HG03103 (cell line): ENCODE data around the gene VWC2L.

Experiments used
- ATAC-seq: cut with Tn5 transposase; IDR thresholded peaks from one replicate; pipeline ENCODE4 v1.9.1; 2021; ENCODE audit warnings: low read depth; ENCODE audit not compliant: unreplicated experiment

Gene VWC2L

DNA sequence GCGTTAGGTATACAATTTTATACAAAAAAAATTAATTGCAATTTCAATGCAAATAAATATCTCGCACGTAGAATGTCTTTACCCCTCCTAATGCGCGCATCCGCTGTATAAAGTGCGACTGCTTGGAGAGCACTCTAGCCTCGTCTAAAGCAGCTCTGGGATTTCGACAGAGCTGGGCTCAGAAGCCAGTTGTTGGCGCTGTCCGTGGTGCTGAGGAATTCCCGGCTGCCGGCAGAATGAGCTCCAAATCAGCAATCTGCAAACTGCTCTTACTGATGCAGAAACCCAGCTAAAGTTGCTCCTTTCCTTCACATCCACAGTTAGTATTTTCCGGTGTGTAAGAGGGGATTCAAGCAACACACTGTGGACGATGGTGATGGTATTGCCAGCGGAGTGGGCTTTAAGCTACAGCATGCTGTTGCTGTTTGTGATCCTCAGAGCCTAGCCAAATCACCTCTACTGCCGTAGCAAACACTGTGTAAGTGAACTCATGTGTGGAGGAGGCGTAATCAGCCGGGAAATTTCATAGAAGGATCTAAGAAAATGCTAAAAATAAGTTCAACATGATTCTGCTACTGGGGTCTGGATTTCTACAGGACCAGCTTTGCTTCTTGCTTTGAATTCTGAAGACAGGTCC, at the start of gene VWC2L:
Gene VWC2L (plus strand): TSS at position 137 of the 637 bp plus-strand sequence. CDS start 3,140 bp downstream, outside the sequence.
- ATAC-seq = peak; percentile 68

GRCh38 chr2:214361116-214361515, 49.7 kb upstream of the VWC2L start:
- no peak for ATAC-seq

- ATAC-seq = no peak
Measured at GRCh38 chr2:214365549-214365948, 45.3 kb upstream of the VWC2L start.

- ATAC-seq = no peak
Measured at GRCh38 chr2:214367171-214367570, 43.7 kb upstream of the VWC2L start.

- ATAC-seq = no peak
Measured at GRCh38 chr2:214376618-214377285, 34.1 kb upstream of the VWC2L start.

DNA sequence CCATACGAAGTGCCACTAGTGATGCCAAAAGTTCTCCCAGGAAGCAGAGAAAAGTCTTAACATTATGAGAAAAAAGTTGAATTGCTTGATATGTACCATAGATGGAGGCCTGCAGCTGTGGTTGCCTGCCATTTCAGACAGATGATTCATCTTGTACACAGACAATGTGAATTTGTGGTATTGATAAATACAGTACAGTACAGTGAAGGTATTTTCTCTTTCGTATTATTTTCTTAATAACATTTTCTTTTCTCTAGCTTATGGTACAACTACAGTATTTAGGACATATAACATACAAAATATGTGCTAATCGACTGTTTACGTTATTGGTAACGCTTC, 33.6 kb upstream of the VWC2L start:
- no peak for ATAC-seq

- ATAC-seq = no peak
Measured at GRCh38 chr2:214378455-214379103, 32.3 kb upstream of the VWC2L start.

DNA sequence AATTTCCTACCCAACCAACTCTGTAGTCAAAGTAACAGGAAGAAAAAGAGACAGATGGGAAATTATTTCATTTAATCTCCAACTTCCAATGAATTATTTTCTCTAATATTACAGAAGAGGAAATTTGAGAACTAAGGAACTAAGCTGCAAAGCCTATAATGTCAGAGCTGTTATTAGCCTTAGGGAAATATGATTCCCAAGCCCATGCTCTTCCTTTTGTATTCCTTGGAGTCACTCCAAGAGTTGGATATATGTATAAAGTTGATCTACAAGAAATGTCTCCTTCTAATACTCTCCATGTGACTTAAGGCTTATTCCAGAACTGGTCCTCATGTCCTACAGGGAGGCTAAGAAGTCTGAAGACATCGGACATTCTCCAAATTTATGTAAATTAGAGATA, 31.6 kb upstream of the VWC2L start:
- ATAC-seq = no peak

- ATAC-seq = no peak
Measured at GRCh38 chr2:214380681-214381080, 30.2 kb upstream of the VWC2L start.

DNA sequence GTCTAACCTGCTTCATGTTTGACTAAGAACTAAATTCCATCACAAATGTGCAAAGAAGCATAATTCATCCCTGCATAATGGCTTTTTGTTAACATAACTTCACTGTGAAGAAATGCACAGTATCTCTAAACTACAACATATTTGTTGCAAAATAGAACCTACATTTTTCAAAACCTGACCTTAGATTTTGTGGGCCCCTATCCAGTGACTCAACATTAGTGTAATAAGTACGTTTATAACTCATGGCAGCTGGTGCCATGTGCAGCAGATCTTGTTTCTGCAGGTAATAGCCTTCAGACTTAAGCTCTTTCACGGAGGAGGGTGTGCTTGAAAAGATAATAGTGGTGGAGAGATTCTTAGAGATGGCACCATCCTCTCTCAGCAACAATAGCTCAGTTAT, 28.6 kb upstream of the VWC2L start:
- ATAC-seq = no peak

DNA sequence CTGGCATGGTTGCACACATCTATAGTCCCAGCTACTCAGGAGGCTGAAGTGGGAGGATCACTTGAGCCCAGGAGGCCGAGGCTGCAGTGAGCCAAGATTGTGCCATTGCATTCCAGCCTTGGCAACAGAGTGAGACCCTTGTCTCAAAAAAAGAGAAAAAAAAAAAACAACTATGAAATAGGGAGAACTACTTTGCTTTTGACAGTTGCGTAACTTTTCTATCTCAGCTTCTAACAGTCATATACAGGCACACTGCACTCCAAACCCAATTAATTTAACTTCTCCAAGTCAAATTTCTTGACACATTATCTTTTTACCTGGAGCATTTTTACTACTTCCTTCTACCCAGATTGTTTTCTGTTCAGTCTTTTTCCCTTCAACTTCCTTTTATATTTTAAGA, 24.1 kb upstream of the VWC2L start:
- no peak for ATAC-seq

GRCh38 chr2:214389334-214389733, 21.5 kb upstream of the VWC2L start:
- no peak for ATAC-seq

- no peak for ATAC-seq
Measured at GRCh38 chr2:214393796-214394195, 17.1 kb upstream of the VWC2L start.

DNA sequence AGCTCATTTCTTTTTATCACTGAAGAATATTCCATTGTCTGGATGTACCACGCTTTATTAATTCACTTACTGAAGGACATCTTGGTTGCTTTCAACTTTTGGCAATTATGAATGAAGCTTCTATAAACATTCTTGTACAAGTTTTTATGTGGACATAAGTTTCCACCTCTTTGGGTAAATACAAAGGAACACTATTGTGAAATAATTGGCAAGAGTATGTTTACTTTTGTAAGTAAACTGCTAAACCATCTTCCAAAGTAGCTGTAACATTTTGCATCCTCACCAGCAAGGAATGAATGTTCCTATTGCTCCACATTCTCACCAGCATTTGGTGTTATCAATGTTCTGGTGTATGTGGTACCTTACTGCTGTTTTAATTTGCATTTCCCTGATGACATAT, 15.8 kb upstream of the VWC2L start:
- no peak for ATAC-seq

- ATAC-seq = no peak
Measured at GRCh38 chr2:214401580-214401979, 9.3 kb upstream of the VWC2L start.

GRCh38 chr2:214410128-214410775, 602 bp upstream of the VWC2L start:
- no peak for ATAC-seq

- ATAC-seq = no peak
Measured at GRCh38 chr2:214412679-214413078, 1.8 kb downstream of the VWC2L start.

- ATAC-seq = no peak
Measured at GRCh38 chr2:214436470-214436869, 25.6 kb downstream of the VWC2L start.

- no peak for ATAC-seq
Measured at GRCh38 chr2:214450118-214450894, 39.5 kb downstream of the VWC2L start.

DNA sequence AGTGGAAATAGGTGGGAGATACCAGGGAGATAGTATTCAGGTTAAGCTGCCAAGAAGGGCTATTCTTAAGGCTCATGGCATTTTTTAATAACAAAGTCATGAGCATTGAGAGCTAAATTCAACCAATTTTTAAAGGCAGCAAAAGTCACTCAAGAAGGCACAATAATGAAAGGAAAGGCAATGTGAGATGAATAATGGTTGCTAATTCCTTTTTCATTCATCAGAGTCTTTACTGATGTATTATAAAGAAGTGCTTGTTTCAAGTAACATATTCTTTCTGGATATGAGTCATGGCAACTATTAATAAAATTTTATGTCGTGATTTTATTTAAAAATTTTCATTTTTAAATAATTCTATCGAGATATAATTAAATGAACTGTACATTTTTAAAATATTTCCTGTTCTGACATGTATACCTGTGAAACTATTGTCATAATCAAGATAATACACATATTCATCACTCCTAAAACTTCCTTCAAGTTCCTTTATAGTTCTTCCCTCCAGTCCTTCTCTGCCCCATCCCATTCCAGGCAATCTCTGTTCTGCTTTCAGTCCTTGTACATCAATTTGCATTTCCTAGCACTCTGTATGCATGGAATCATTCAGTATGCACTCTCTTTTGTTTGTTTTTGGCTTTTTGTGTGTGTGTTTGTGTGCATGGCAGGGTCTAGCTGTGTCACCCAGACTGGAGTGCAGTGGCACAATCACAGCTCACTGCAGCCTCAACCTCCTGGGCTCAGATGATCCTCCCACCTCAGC, 40.8 kb downstream of the VWC2L start:
- no peak for ATAC-seq
